Thyroid gland (tissue), 4 donors: ENCODE measurements around the gene SORL1-AS1.

ENCODE experiments used
- POLR2A ChIP-seq, 2 donors: fragments of 450-650 bp; IDR thresholded peaks; one replicate each; pipeline ENCODE4 v1.6.1; 2017; ENCODE audit warnings: antibody characterized with exemption in 2 of 2, mild to moderate bottlenecking in 2 of 2, moderate library complexity in 1 of 2
- TF ChIP-seq, protein P1 (sequence below), 6 experiments: fragments of 200-600 bp in 3 of 6; fragments of 450-650 bp in 3 of 6; sonication (generic) in 3 of 6; IDR thresholded peaks; one replicate each; pipeline ENCODE4 v1.5.1; 2016 to 2019; ENCODE audit warnings: antibody characterized with exemption in 6 of 6, mild to moderate bottlenecking in 2 of 6, inconsistent platforms in 1 of 6, moderate library complexity in 1 of 6

DNA sequence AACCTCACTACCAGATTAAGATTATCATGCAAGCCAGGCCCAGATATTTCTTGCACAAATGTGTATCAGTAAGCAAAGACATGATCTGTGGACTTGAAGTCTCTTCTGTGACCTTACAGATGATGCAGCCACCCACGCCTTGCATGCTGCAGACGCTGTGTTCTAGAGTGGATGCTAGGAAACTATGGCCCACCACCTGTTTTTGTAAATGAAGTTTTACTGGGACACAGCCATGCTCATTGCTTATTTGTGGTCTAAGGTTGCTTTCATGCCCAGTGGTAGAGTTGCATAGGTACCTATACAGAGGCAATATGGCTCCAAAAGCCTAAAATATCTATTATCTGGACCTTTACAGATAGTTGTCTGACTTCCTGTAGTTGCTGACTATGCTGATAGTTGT is 47.5 kb upstream of the SORL1-AS1 start:
- TF ChIP-seq, protein P1, sequence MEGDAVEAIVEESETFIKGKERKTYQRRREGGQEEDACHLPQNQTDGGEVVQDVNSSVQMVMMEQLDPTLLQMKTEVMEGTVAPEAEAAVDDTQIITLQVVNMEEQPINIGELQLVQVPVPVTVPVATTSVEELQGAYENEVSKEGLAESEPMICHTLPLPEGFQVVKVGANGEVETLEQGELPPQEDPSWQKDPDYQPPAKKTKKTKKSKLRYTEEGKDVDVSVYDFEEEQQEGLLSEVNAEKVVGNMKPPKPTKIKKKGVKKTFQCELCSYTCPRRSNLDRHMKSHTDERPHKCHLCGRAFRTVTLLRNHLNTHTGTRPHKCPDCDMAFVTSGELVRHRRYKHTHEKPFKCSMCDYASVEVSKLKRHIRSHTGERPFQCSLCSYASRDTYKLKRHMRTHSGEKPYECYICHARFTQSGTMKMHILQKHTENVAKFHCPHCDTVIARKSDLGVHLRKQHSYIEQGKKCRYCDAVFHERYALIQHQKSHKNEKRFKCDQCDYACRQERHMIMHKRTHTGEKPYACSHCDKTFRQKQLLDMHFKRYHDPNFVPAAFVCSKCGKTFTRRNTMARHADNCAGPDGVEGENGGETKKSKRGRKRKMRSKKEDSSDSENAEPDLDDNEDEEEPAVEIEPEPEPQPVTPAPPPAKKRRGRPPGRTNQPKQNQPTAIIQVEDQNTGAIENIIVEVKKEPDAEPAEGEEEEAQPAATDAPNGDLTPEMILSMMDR (IDR thresholded peaks at IDR 0.05) = no peak
- TF ChIP-seq POLR2A (IDR thresholded peaks at IDR 0.05) = no peak
